Heart left ventricle (tissue), 16 donors: ENCODE data around the gene MFF. TPM values are rescaled to one million over a fixed set of nuclear protein-coding genes. Genes with fewer than 3 reads are reported as not detected.

Experiments used
- ATAC-seq, 4 donors: fragments of 200-7000 bp; cut with Tn5 transposase; one replicate each; pipeline ENCODE4 v1.9.1; 2020 to 2022; ENCODE audit warnings: moderate library complexity in 4 of 4, mild to moderate bottlenecking in 3 of 4, moderate number of reproducible peaks in 1 of 4
- DNase-seq, 5 donors: peaks; one replicate each; pipeline ENCODE4 v3.0.0-alpha.2; 2020
- H3K27ac ChIP-seq, 12 donors: fragments of 200-600 bp; sonication (generic) in 4 of 12; one replicate each; pipeline versions ENCODE4 v1.5.0 to v1.8.0; 2016 to 2022; ENCODE audit warnings: mild to moderate bottlenecking in 2 of 12
- H3K27me3 ChIP-seq, 9 donors: fragments of 200-600 bp; sonication (generic) in 2 of 9; one replicate each; pipeline versions ENCODE4 v1.5.1 to v1.8.0; 2016 to 2022; ENCODE audit warnings: mild to moderate bottlenecking in 3 of 9
- H3K36me3 ChIP-seq, 9 donors: fragments of 200-600 bp; sonication (generic) in 2 of 9; one replicate each; pipeline versions ENCODE4 v1.5.0 to v1.8.0; 2018 to 2022; ENCODE audit warnings: mild to moderate bottlenecking in 2 of 9
- H3K4me1 ChIP-seq, 12 donors: fragments of 200-600 bp; sonication (generic) in 4 of 12; one replicate each; pipeline versions ENCODE4 v1.5.0 to v1.8.0; 2016 to 2022; ENCODE audit warnings: mild to moderate bottlenecking in 3 of 12
- H3K4me3 ChIP-seq, 12 donors: fragments of 200-600 bp; sonication (generic) in 4 of 12; one replicate each; pipeline versions ENCODE4 v1.5.0 to v1.8.0; 2017 to 2022; ENCODE audit warnings: mild to moderate bottlenecking in 9 of 12, moderate library complexity in 4 of 12
- H3K9me3 ChIP-seq, 12 donors: fragments of 200-600 bp; sonication (generic) in 4 of 12; one replicate each; pipeline versions ENCODE4 v1.5.0 to v1.8.0; 2016 to 2022; ENCODE audit warnings: mild to moderate bottlenecking in 1 of 12
- CTCF ChIP-seq, 12 donors: fragments of 200-600 bp; sonication (generic) in 4 of 12; IDR thresholded peaks; one replicate each; pipeline versions ENCODE4 v1.5.0 to v1.8.0; 2018 to 2022; ENCODE audit warnings: antibody characterized with exemption in 12 of 12, mild to moderate bottlenecking in 5 of 12
- POLR2A ChIP-seq, 2 donors: fragments of 450-650 bp; IDR thresholded peaks; one replicate each; pipeline ENCODE4 v1.6.1; 2017; ENCODE audit warnings: antibody characterized with exemption in 2 of 2, mild to moderate bottlenecking in 2 of 2, moderate library complexity in 2 of 2
- WGBS, 4 donors: extraction: QIAGEN DNeasy Blood & Tissue Kit in 2 of 4; methylation state at CpG; one replicate each; pipeline versions ENCODE4 v1.1.5 to v1.1.7; 2013 to 2018; 5-methylcytosine and 5-hydroxymethylcytosine counted together
- intact Hi-C, 10 donors: fragments of 100-400 bp; cut with DNase I; formaldehyde crosslinking; loops; one replicate each; pipeline versions ENCODE4 v1.11.1 to v1.14.2; 2022
- polyA plus RNA-seq, 2 donors: library from polyadenylated mRNA; stranded (reverse); fragments of 200-250 nt; gene quantifications; one replicate each; pipeline ENCODE4 v1.2.3, GENCODE V29; 2013
- total RNA-seq, 9 donors: library from RNA; depleted of rRNA in 2 of 9; stranded (reverse); fragments of >200 nt in 2 of 9; fragmentation: NEBNext Ultra II Directional in 3 of 9; extraction: Animal tissue kit (Norgen Biotek cat#: 25700) in 3 of 9; gene quantifications; one replicate each; pipeline versions ENCODE4 v1.1.0 to v1.2.4, GENCODE V29; 2016 to 2023
- donor health status: ischemic (EF 13 %, LVEDD 7.1; RV severe dilation, severe dysfunction).
- donor health status: healthy with polysubstance abuse.
- donor health status: DM: no; HTN: yes; CAD: no.
- donor health status: DM: no; HTN: no; CAD: no.
- donor health status: ischemic (EF 25% LVEDD 6.9; RV normal size, moderate dysfunction).
- donor health status: ischemic (EF 25% LVEDD 5.7; RV mildly dilated, moderate dysfunction).
- donor health status: healthy.
- donor health status: DM: yes; HTN: yes; CAD: no.
- donor health status: ischemic (EF 35%, LVEDD 5.7; RV mildly dilated, moderate dysfunction).
- donor health status: nonischemic (EF 11% LVEDD 7.7; RV severe dilation, severe dysfunction).
- donor health status: DM: yes; HTN: yes; CAD: no.
- donor health status: PGD.
- donor health status: ischemic (EF 29% LVEDD 5.4; RV normal size, mild dysfunction).
- donor health status: nonischemic (EF 23%, LVEDD 6.1; RV moderate dilation, normal function).

The MFF gene
- total and polyA plus RNA-seq, 11 donors: 60.1 to 117 (median 79.7) TPM

DNA sequence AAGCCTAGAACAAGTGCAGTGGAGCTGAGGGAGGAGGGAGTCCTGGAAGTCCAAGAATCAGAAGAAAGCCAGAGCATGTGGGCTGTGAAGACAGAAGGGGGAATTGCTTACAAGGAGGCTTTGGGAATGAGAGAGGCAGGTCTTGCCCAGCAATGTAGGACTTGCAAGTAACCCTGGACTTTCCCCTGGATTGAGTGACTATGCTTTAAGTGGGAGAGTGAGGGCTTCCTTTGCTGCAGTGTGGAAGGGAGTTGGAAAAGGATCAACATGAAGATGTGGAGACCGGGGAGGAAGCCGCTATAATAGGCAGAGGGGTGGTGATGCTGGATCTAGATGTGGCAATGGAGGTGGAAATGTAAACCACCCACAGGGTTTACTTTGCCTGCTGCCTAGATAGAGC, 76.5 kb downstream of the MFF start:
- Histone ChIP-seq H3K36me3 (no peaks in the 10 kb centered on the region), H3K4me3 (no peak overlapping the region), H3K9me3 (no peaks in the 10 kb centered on the region), H3K4me1 (peaks cover 0 to 24% (median 7%) of the 10 kb centered on the region in 12 donors), H3K27me3 (no peaks in the 10 kb centered on the region), H3K27ac (no peak overlapping the region)
- DNase-seq: no peak
- ATAC-seq: no peak
- TF ChIP-seq POLR2A (IDR thresholded peaks at IDR 0.05): no peak
- no peak for TF ChIP-seq CTCF (IDR thresholded peaks at IDR 0.05)
- 40 to 80% (median 73%) methylated on average over 2 of the region's 2 CpGs for WGBS, 4 donors
- intact Hi-C loops: loop anchor here in 2 of 10 donors (10.0 kb wide), 2 partner anchors 463 to 483 kb away; no protein-coding TSS in a partner anchor

DNA sequence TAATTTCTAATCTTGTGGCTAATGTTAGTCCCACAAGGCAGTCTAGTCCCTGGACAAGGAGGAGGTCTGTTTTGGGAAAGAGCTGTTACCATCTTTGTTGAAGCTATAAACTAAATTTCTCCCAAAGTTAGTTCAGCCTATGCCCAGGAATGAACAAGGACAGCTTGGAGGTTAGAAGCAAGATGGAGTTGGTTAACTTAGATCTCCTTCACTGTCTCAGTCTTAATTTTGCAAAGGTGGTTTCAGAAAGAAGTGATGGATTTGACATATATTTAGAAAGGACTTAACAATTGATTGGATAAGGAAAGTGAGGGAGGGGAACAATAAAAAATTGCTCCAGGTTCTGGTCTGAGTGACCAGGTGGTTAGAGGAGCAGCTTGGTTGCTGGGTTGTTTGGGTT, 77.3 kb downstream of the MFF start:
- no peak for TF ChIP-seq CTCF (IDR thresholded peaks at IDR 0.05)
- no peak for TF ChIP-seq POLR2A (IDR thresholded peaks at IDR 0.05)

GRCh38 chr2:227402959-227403358, 77.9 kb downstream of the MFF start:
- H3K36me3 ChIP-seq: no peaks in the 10 kb centered on the region
- H3K27me3 ChIP-seq: no peaks in the 10 kb centered on the region
- intact Hi-C loops: loop anchor here in 2 of 10 donors (10.0 kb wide), 2 partner anchors 462 to 482 kb away; no protein-coding TSS in a partner anchor
- no peak overlapping the region for H3K4me3 ChIP-seq
- no peak for TF ChIP-seq POLR2A (IDR thresholded peaks at IDR 0.05)
- TF ChIP-seq CTCF (IDR thresholded peaks at IDR 0.05): no peak
- no peak overlapping the region for H3K27ac ChIP-seq
- H3K4me1 ChIP-seq: peaks cover 0 to 26% (median 12%) of the 10 kb centered on the region in 12 donors
- 58 to 72% (median 62%) methylated on average over 4 of the region's 4 CpGs for WGBS, 4 donors
- no peaks in the 10 kb centered on the region for H3K9me3 ChIP-seq
- ATAC-seq: no peak
- DNase-seq: no peak

More for the DNA sequence above, 77.3 kb downstream of the MFF start:
- Histone ChIP-seq H3K4me1 (peaks cover 0 to 30% (median 12%) of the 10 kb centered on the region in 12 donors), H3K27ac (no peak overlapping the region), H3K36me3 (no peaks in the 10 kb centered on the region), H3K9me3 (no peaks in the 10 kb centered on the region), H3K27me3 (no peaks in the 10 kb centered on the region), H3K4me3 (no peak overlapping the region)
- DNase-seq (no peak), ATAC-seq (no peak)
- intact Hi-C loops: loop anchor here in 2 of 10 donors (10.0 kb wide), 2 partner anchors 462 to 482 kb away; no protein-coding TSS in a partner anchor

- Histone ChIP-seq H3K9me3 (no peaks in the 10 kb centered on the region), H3K4me1 (peaks cover 0 to 26% (median 12%) of the 10 kb centered on the region in 12 donors), H3K36me3 (no peaks in the 10 kb centered on the region), H3K27ac (peak overlapping the region in 1 of 12 donors; percentile 58), H3K4me3 (no peak overlapping the region), H3K27me3 (no peaks in the 10 kb centered on the region)
- 78 to 87% (median 84%) methylated on average over 4 of the region's 4 CpGs for WGBS, 4 donors
- TF ChIP-seq POLR2A (IDR thresholded peaks at IDR 0.05) (no peak), CTCF (IDR thresholded peaks at IDR 0.05) (no peak)
- intact Hi-C loops: loop anchor here in 7 of 10 donors (5.0 to 10.0 kb wide), 6 partner anchors 48 to 480 kb away; partner anchors contain the start of gene AGFG1 (in 3 of the 7)
- no peak for DNase-seq
- ATAC-seq: no peak
Observed at GRCh38 chr2:227404585-227405271, 79.7 kb downstream of the MFF start.
